ENCODE results near the gene RNF130. TPM values are rescaled to one million over a fixed set of nuclear protein-coding genes. Genes with fewer than 3 reads are reported as not detected.

Gene RNF130
- total and polyA plus RNA-seq, 2 of the 13 experiments (the other 11 are each of a cell fraction or from before 2014, with no cell fraction given): 28.2 to 28.3 TPM

DNA sequence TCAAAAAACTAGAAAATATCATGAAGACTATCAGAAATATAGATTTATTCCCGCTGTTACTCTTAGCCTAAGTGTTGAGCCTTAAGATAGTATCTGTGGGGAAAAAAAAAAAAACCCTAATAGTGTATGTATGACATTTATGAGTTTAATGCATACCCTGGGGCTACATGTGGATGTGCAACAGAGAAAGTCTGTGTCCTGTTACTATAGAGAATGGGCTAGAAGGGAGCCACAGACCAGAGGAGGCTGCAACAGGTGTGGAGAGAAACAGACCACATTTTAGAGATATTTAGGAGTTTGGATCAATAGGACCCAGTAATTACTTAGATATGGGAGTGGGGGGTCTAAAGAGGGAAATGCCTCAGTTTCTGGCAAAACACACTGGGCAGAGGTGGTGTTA, 15.4 kb downstream of the RNF130 start (continued):
- TF ChIP-seq TBX2 (CRISPR knock-in tag; IDR thresholded peaks at IDR 0.05; ENCODE audit: borderline replicate concordance): no peak
- TF ChIP-seq REPIN1 (CRISPR knock-in tag; IDR thresholded peaks at IDR 0.05; ENCODE audit: borderline replicate concordance, low read depth): no peak
- no peak for TF ChIP-seq NONO (IDR thresholded peaks at IDR 0.05)
- TF ChIP-seq NONO (CRISPR knock-in tag; conservative IDR thresholded peaks at IDR 0.05): no peak
- no peak for TF ChIP-seq ZNF644 (CRISPR knock-in tag; IDR thresholded peaks at IDR 0.05; ENCODE audit: low read depth)
- no peak for TF ChIP-seq ZSCAN20 (CRISPR knock-in tag; IDR thresholded peaks at IDR 0.05; ENCODE audit: borderline replicate concordance)

DNA sequence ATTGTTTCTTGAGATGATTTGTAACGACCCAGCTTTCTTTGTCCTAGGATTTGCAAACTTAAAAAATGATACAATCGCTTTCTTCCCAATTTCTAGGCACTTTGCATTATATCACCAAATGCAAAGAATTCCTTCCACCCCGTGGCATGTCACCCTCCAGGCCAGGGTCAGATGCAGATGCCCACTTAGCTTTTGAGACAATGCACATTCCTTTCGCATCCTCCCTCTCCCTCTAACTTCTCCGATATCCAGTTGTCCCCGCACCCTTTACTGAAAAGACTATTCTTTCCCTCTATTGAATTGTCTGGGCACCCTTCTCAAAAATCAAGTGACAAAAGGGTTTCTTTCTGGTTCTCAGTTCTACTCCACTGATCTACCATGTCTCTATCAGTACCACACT, 17.3 kb downstream of the RNF130 start:
- Histone ChIP-seq H3K9ac (ENCODE audit: insufficient read depth, low read depth, low read length) (no peak overlapping the region), H3K27me3 (ENCODE audit: control insufficient read depth in 1 of 2, insufficient read depth in 2 of 2, low read length in 2 of 2) (no peaks in the 10 kb centered on the region), H3K36me3 (replicated peaks in 1 of 2; ENCODE audit: control insufficient read depth in 1 of 2, insufficient read depth in 2 of 2, low read length in 2 of 2) (no peaks in the 10 kb centered on the region), H3K27ac (ENCODE audit: extremely low read length, insufficient read depth, low read length) (no peak overlapping the region), H2AFZ (ENCODE audit: low read length) (no peak overlapping the region), H3K9me3 (ENCODE audit: low read length) (no peaks in the 10 kb centered on the region), H3K79me2 (ENCODE audit: insufficient read depth, low read length) (peaks cover 3% of the 10 kb centered on the region), H4K20me1 (ENCODE audit: insufficient read depth, low read length) (no peaks in the 10 kb centered on the region; the same call in 1 of the 2 replicates), H3K4me3 (replicated peaks in 1 of 3; ENCODE audit: insufficient read depth in 1 of 3, low read depth in 2 of 3, low read length in 3 of 3) (no peak overlapping the region), H3K4me2 (ENCODE audit: low read depth, low read length) (no peak overlapping the region), H3K4me1 (ENCODE audit: insufficient read depth, low read length) (peaks cover 24% of the 10 kb centered on the region)
- no peak for DNase-seq (ENCODE audit: low spot score)
- TF ChIP-seq NCOA1 (CRISPR knock-in tag; IDR thresholded peaks at IDR 0.05) (no peak), MBD4 (IDR thresholded peaks at IDR 0.05; ENCODE audit: borderline replicate concordance, low read length) (no peak), KLF9 (CRISPR knock-in tag; IDR thresholded peaks at IDR 0.05; ENCODE audit: low read depth) (no peak), ZNF558 (CRISPR knock-in tag; IDR thresholded peaks at IDR 0.05; ENCODE audit: borderline replicate concordance) (no peak), CEBPG (CRISPR knock-in tag; IDR thresholded peaks at IDR 0.05) (no peak), NR2F2 (IDR thresholded peaks at IDR 0.05; ENCODE audit: borderline replicate concordance, low read depth) (no peak), ATF1 (CRISPR knock-in tag; IDR thresholded peaks at IDR 0.05) (no peak), POLR2AphosphoS2 (IDR thresholded peaks at IDR 0.05; ENCODE audit: low read depth, low read length) (no peak), ZBTB21 (CRISPR knock-in tag; IDR thresholded peaks at IDR 0.05) (no peak), SP2 (CRISPR knock-in tag; IDR thresholded peaks at IDR 0.05) (no peak), HDAC1 (CRISPR knock-in tag; IDR thresholded peaks at IDR 0.05) (no peak), MAFF (IDR thresholded peaks at IDR 0.05; ENCODE audit: low read depth, low read length) (no peak), ZC3H4 (CRISPR knock-in tag; IDR thresholded peaks at IDR 0.05; ENCODE audit: borderline replicate concordance) (no peak)
- TF ChIP-seq, protein P1, sequence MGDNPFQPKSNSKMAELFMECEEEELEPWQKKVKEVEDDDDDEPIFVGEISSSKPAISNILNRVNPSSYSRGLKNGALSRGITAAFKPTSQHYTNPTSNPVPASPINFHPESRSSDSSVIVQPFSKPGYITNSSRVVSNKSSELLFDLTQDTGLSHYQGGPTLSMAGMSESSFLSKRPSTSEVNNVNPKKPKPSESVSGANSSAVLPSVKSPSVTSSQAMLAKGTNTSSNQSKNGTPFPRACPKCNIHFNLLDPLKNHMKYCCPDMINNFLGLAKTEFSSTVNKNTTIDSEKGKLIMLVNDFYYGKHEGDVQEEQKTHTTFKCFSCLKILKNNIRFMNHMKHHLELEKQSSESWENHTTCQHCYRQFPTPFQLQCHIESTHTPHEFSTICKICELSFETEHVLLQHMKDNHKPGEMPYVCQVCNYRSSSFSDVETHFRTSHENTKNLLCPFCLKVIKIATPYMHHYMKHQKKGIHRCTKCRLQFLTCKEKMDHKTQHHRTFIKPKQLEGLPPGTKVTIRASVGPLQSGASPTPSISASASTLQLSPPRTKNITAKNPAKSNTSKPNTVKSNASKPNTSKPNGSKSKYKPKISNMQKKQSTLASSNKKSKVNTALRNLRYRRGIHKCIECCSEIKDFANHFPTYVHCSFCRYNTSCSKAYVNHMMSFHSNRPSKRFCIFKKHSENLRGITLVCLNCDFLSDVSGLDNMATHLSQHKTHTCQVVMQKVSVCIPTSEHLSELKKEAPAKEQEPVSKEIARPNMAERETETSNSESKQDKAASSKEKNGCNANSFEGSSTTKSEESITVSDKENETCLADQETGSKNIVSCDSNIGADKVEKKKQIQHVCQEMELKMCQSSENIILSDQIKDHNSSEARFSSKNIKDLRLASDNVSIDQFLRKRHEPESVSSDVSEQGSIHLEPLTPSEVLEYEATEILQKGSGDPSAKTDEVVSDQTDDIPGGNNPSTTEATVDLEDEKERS (CRISPR knock-in tag; IDR thresholded peaks at IDR 0.05): no peak
- TF ChIP-seq, protein P2, sequence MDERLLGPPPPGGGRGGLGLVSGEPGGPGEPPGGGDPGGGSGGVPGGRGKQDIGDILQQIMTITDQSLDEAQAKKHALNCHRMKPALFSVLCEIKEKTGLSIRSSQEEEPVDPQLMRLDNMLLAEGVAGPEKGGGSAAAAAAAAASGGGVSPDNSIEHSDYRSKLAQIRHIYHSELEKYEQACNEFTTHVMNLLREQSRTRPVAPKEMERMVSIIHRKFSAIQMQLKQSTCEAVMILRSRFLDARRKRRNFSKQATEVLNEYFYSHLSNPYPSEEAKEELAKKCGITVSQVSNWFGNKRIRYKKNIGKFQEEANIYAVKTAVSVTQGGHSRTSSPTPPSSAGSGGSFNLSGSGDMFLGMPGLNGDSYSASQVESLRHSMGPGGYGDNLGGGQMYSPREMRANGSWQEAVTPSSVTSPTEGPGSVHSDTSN (CRISPR knock-in tag; IDR thresholded peaks at IDR 0.05): no peak
- TF ChIP-seq, protein P3, sequence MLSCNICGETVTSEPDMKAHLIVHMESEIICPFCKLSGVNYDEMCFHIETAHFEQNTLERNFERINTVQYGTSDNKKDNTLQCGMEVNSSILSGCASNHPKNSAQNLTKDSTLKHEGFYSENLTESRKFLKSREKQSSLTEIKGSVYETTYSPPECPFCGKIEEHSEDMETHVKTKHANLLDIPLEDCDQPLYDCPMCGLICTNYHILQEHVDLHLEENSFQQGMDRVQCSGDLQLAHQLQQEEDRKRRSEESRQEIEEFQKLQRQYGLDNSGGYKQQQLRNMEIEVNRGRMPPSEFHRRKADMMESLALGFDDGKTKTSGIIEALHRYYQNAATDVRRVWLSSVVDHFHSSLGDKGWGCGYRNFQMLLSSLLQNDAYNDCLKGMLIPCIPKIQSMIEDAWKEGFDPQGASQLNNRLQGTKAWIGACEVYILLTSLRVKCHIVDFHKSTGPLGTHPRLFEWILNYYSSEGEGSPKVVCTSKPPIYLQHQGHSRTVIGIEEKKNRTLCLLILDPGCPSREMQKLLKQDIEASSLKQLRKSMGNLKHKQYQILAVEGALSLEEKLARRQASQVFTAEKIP (CRISPR knock-in tag; IDR thresholded peaks at IDR 0.05; ENCODE audit: borderline replicate concordance): no peak
- CTCF ChIA-PET (ENCODE audit: low intra/inter-chr PET ratio, low total read pairs): no interaction called here
- intact Hi-C loops (cut with micrococcal nuclease; ENCODE audit: unreplicated experiment): no loop called here
- BruUV-seq (replicated peaks): no TSS peak
- 77% methylated on average over 6 of the region's 6 CpGs for WGBS (ENCODE audit: low lambda C conversion rate)
- ATAC-seq: no peak
- POLR2A ChIA-PET: no interaction called here
- FAIRE-seq: no peak
- in situ Hi-C loops (cut with HindIII; ENCODE audit: extremely low pct_ligation_motif_present, low pct_unique_long_range_greater_than_20kb): no loop called here
